ENCODE data around the gene MILR1. TPM values are rescaled to one million over a fixed set of nuclear protein-coding genes. Genes with fewer than 3 reads are reported as not detected.

MILR1 gene
- total RNA-seq, 1 donor from 2014 or later: 1.9 TPM

DNA sequence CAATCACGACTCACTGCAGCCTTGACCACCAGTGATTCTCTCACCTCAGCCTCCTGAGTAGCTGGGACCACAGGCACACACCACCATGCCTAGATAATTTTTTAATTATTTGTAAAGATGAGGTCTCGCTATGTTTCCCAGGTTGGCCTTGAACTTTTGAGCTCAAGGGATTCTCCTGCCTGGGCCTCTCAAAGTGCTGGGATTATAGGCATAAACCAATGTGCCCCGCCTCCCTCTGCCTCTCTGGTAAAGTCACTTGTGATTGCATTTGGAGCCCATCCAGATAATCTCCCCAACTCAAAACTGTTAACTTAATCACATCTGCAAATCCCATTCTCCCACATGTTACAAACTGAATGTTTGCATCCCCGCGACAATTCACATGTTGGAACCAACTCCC is 46.4 kb upstream of the MILR1 start:
- peaks cover 2% of the 10 kb centered on the region for H3K9me3 Mint-ChIP-seq (ENCODE audit: unreplicated experiment)
- Histone ChIP-seq H3K4me2 (ENCODE audit: low read length) (no peak overlapping the region), H3K27me3 (ENCODE audit: insufficient read depth, low read length) (no peaks in the 10 kb centered on the region), H3K4me3 (ENCODE audit: insufficient read depth, low read depth, low read length) (no peak overlapping the region), H3K27ac (ENCODE audit: low read depth, low read length) (no peak overlapping the region), H4K20me1 (ENCODE audit: insufficient read depth, low read length) (no peaks in the 10 kb centered on the region), H3K36me3 (ENCODE audit: insufficient read depth, low read length) (no peaks in the 10 kb centered on the region), H3K9ac (ENCODE audit: low read length) (no peak overlapping the region), H2AFZ (ENCODE audit: low read depth, low read length) (no peak overlapping the region), H3K79me2 (ENCODE audit: insufficient read depth, low read length) (no peaks in the 10 kb centered on the region), H3K9me3 (ENCODE audit: insufficient read depth, low read depth, low read length) (no peaks in the 10 kb centered on the region), H3K4me1 (ENCODE audit: insufficient read depth, low read length) (no peaks in the 10 kb centered on the region)
- H3K27ac Mint-ChIP-seq (ENCODE audit: unreplicated experiment): no peak overlapping the region
- peaks cover 2% of the 10 kb centered on the region for H3K36me3 Mint-ChIP-seq (ENCODE audit: low read depth, unreplicated experiment)
- FAIRE-seq (no peak), DNase-seq (ENCODE audit: low read depth) (no peak)
- no peaks in the 10 kb centered on the region for H3K4me1 Mint-ChIP-seq (ENCODE audit: low read depth, unreplicated experiment)
- H3K27me3 Mint-ChIP-seq (ENCODE audit: low read depth, unreplicated experiment): peaks cover 7% of the 10 kb centered on the region
- H3K4me3 Mint-ChIP-seq (ENCODE audit: unreplicated experiment): no peak overlapping the region
- no peak for TF ChIP-seq EZH2 (IDR thresholded peaks at IDR 0.05; ENCODE audit: insufficient read depth, low read length)
- no peak for TF ChIP-seq CTCF (IDR thresholded peaks at IDR 0.05; ENCODE audit: insufficient read depth, low read depth, low read length)

DNA sequence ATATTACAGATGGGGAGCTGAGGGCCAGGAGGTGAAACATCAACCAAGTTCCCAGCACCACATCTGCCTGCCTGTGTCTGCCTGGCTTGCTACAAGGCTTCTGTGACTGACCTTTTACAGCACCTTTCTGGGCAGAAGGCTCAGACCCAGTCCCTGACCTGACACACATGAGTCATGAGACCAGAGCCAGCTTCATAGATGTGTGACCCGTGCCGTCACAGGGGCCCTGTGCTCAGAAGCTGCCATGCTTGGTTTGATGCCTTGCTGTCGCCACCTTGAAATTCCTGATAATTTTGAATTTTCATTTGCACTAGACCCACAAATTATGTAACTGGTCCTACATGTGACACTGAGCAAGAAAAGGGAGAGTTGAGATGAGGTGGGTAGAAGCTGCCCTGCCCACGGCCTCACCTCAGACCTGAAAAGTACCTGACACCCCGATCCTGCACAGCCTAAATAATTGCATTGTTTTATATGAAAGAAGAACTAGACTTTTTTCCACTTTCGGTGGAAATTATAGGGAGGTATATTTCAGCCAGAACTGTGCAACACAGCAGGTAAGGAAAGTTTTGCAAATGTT is 44.9 kb upstream of the MILR1 start:
- Mint-ChIP-seq H3K27ac (ENCODE audit: unreplicated experiment) (no peak overlapping the region), H3K36me3 (ENCODE audit: low read depth, unreplicated experiment) (peaks cover 2% of the 10 kb centered on the region), H3K4me3 (ENCODE audit: unreplicated experiment) (no peak overlapping the region), H3K27me3 (ENCODE audit: low read depth, unreplicated experiment) (peaks cover 7% of the 10 kb centered on the region), H3K9me3 (ENCODE audit: unreplicated experiment) (peaks cover 2% of the 10 kb centered on the region), H3K4me1 (ENCODE audit: low read depth, unreplicated experiment) (no peaks in the 10 kb centered on the region)
- no peak for TF ChIP-seq CTCF (IDR thresholded peaks at IDR 0.05; ENCODE audit: insufficient read depth, low read depth, low read length)
- TF ChIP-seq EZH2 (IDR thresholded peaks at IDR 0.05; ENCODE audit: insufficient read depth, low read length): no peak
- H3K36me3 ChIP-seq (ENCODE audit: insufficient read depth, low read length): no peaks in the 10 kb centered on the region
- H3K4me3 ChIP-seq (ENCODE audit: insufficient read depth, low read depth, low read length): no peak overlapping the region
- no peak overlapping the region for H3K27ac ChIP-seq (ENCODE audit: low read depth, low read length)
- FAIRE-seq: no peak
- H3K4me2 ChIP-seq (ENCODE audit: low read length): no peak overlapping the region
- no peak for DNase-seq (ENCODE audit: low read depth)
- no peaks in the 10 kb centered on the region for H3K9me3 ChIP-seq (ENCODE audit: insufficient read depth, low read depth, low read length)
- no peak overlapping the region for H2AFZ ChIP-seq (ENCODE audit: low read depth, low read length)
- no peaks in the 10 kb centered on the region for H3K4me1 ChIP-seq (ENCODE audit: insufficient read depth, low read length)
- H3K9ac ChIP-seq (ENCODE audit: low read length): no peak overlapping the region
- no peaks in the 10 kb centered on the region for H4K20me1 ChIP-seq (ENCODE audit: insufficient read depth, low read length)
- H3K27me3 ChIP-seq (ENCODE audit: insufficient read depth, low read length): no peaks in the 10 kb centered on the region
- H3K79me2 ChIP-seq (ENCODE audit: insufficient read depth, low read length): no peaks in the 10 kb centered on the region

- no peak for DNase-seq (ENCODE audit: low read depth)
- H3K4me3 ChIP-seq (ENCODE audit: insufficient read depth, low read depth, low read length): no peak overlapping the region
- Mint-ChIP-seq H3K27ac (ENCODE audit: unreplicated experiment) (no peak overlapping the region), H3K36me3 (ENCODE audit: low read depth, unreplicated experiment) (no peaks in the 10 kb centered on the region), H3K9me3 (ENCODE audit: unreplicated experiment) (peaks cover under 1% of the 10 kb centered on the region), H3K4me1 (ENCODE audit: low read depth, unreplicated experiment) (no peaks in the 10 kb centered on the region), H3K4me3 (ENCODE audit: unreplicated experiment) (no peak overlapping the region), H3K27me3 (ENCODE audit: low read depth, unreplicated experiment) (peaks cover 9% of the 10 kb centered on the region)
- H4K20me1 ChIP-seq (ENCODE audit: insufficient read depth, low read length): no peaks in the 10 kb centered on the region
- H3K9ac ChIP-seq (ENCODE audit: low read length): no peak overlapping the region
- H3K4me2 ChIP-seq (ENCODE audit: low read length): no peak overlapping the region
- no peak for FAIRE-seq
- no peak overlapping the region for H3K27ac ChIP-seq (ENCODE audit: low read depth, low read length)
- H3K9me3 ChIP-seq (ENCODE audit: insufficient read depth, low read depth, low read length): no peaks in the 10 kb centered on the region
- H3K4me1 ChIP-seq (ENCODE audit: insufficient read depth, low read length): no peaks in the 10 kb centered on the region
- no peak overlapping the region for H2AFZ ChIP-seq (ENCODE audit: low read depth, low read length)
- H3K79me2 ChIP-seq (ENCODE audit: insufficient read depth, low read length): no peaks in the 10 kb centered on the region
- no peaks in the 10 kb centered on the region for H3K27me3 ChIP-seq (ENCODE audit: insufficient read depth, low read length)
- H3K36me3 ChIP-seq (ENCODE audit: insufficient read depth, low read length): no peaks in the 10 kb centered on the region
- TF ChIP-seq CTCF (IDR thresholded peaks at IDR 0.05; ENCODE audit: insufficient read depth, low read depth, low read length) (no peak), EZH2 (IDR thresholded peaks at IDR 0.05; ENCODE audit: insufficient read depth, low read length) (no peak)
Measured at GRCh38 chr17:64406321-64407200, 42.4 kb upstream of the MILR1 start.
